ENCODE data around the gene SMIM1.
A peak's percentile ranks its signal among the peaks of the same experiment; 100 is the strongest.
"Not testable (repeated sequence)": the region's sequence is repeated elsewhere in the genome, so short reads cannot be mapped to it uniquely, and the experiment has no call there.

Gene SMIM1

DNA sequence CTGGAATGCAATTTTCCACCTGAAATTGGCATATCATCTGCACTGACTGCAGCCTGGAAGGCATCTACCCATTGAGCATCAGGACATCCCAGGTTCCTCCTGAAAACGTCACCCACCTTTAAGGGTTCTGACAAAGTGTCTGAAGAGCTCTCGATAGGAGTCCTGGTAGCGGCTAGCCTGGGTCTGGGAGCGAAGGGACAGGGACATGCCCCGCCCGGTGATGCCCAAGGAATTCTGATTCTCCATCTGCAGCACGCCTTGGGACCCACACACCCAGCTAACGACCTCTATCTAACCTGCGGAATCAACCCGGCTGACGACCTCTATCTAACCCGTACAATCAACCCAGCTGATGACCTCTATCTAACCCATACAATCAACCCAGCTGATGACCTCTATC lies 33.6 kb upstream of the SMIM1 start:
- no peak for DNase-seq

DNA sequence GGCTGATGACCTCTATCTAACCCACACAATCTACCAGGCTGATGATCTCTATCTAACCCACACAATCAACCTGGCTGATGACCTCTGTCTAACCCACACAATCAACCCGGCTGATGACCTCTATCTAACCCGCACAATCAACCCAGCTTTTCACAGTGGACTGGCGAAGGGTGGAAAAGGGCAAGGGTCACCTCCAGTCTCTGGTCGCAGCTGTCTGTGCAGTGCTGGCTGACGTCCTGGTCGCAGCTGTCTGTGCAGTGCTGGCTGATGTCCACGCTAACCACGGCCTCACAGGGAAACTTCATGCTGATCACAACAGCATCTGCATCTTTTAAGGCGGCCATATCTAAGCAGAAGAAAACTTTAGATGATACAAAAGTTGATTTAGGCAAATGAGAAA lies 32.5 kb upstream of the SMIM1 start:
- DNase-seq: no peak

DNA sequence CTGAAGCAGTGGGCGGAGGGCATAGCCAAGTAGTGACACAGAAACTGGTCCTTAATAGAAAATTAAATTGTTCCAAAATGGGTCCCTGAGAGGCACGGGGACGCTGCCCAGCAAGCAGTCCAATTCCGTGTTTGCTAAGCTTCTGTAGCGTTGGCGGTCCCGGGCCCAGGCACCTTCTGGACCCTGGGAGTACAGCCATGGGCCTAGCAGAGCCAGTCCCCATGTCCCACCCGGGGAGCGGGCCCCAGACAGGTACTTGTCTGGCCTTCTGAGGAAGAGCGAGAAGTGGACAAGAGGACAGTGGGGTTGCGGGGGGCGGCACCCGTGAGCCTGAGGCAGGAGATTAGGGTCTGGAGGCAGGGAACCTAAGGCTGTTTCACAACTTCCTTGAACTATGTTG lies 31.8 kb upstream of the SMIM1 start:
- DNase-seq: no peak

DNA sequence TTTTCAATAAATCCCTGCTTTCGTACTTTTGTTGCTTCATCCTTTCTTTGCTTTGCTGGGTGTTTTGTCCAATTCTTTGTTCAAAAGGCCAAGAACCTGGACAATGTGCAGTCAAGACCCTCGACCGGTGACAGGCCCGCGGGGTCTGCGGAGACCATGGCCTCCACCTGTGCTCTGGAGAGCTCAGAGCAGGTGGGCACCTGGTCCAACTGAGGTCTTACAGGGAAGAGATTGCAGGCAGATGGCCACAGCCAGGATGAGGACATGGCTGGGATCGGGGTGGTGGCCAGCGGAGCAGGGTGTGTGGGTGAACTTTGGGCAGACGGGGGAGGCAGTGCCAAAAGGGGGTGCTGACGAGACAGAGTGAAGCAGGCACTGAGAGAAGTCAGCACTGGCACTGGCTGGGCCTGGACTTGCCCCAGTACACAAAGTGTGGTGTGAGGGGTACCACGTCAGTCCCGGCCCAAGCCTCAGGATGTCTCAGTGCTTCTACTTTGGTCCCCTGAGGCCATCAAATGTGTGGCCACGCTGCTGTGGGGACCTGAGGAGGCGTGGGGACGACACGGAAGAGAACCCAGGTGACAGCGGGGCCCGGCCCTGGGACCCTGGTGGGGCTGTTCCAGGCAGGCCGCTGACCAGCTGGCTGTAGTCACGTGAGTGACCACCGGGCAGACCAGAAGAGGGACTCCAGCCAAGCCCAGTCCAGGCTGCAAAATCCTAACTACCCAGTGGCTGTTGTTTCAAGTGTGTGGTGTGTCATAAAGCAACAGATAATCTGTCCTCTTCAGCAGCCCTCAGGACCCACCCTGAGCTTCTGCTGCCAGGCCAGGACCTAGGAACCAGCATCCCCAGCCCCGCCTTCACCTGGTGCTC lies 30.7 kb upstream of the SMIM1 start:
- no peak for DNase-seq

DNA sequence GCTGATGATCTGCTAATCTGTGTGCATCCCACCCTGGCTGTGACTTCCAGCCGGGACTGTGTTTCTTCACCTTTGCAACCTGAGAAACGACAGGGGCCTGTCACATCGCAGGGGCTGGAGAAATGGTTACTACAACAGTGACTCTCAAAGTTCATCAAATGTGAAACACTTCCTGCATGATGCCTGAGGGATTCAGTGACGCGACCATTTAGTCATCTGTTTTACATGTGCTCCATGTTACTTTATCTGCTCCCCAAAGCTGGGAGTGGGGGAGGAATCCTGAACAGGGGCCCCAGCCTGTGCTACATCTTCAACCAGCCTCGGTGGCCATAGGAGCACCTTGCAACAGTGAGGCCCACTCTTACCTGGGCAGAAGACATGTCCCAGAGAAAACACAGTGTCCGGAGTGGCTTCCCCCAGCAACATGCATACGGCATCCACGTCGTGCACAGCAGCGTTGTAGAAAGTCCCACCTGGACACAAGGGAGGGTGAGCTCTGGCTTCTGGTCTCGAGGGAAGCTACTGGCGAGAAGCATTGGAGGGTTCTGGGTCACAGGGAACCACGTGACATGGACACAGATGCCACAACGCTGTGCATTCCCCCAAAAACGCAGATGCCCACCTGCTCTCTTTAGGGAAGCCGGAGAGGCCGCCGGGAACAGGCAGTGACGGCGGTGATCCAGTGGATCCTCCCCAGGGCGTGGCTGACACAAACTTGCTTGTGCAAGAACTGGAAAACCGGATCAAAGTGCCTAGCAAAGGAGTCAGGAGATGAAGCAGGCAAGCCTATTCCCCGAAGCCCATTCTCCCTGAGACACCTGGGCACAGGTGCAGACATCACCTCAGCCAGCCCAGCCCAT lies 29.9 kb upstream of the SMIM1 start:
- no peak for DNase-seq

DNA sequence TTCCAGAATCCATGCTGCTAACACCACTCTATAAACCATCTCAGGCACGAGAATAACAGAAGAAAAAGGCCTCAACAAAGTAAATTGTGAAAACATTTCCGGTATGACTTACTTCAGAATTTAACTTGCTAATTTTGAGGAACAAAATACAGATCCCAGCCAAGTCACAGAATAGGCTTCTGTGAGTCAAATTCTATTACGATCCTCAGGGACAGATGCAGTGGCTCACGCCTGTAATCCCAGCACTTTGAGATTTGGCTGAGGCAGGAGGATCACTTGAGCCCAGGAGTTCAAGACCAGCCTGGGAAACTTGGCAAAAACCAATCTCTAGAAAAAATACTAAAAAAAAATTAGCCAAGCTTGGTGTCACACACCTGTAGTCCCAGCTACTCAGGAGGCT lies 29.1 kb upstream of the SMIM1 start:
- DNase-seq: no peak

DNA sequence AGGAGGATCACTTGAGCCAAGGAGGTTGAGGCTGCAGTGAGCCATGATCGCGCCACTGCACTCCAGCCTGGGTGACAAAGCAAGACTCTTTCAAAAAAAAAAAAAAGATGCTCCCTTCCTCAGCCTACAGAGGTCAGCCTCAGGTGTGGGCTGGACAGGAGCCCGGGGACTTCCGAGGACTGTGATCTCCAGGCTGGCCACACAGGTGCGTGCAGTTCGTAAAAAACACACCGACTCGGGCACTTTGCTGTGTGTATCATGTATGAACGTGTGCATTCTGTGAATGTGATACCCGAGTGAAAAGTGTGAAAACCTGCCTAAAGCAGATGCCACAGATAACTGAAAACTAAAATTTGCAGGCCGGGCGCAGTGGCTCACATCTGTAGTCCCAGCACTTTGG lies 28.7 kb upstream of the SMIM1 start:
- no peak for DNase-seq

DNA sequence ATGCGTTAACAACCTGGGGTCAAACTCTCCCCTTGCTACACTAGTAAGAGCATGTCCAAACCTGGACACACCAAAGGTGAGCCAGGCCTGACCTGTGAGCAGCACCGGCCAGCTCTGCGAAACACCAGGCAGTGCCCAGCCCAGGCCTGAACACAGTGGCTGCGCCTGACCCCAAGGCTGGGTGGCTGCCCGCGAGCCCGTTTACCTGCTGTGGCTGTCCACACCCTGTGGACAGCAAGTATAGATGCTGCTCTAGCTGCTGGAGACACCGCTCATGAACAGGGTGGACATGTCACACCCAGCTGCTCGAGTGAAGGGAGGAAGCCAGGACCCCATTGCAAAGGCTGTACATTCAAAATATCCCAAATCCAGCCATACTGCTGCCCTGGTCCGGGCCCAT lies 27.9 kb upstream of the SMIM1 start:
- no peak for DNase-seq

DNA sequence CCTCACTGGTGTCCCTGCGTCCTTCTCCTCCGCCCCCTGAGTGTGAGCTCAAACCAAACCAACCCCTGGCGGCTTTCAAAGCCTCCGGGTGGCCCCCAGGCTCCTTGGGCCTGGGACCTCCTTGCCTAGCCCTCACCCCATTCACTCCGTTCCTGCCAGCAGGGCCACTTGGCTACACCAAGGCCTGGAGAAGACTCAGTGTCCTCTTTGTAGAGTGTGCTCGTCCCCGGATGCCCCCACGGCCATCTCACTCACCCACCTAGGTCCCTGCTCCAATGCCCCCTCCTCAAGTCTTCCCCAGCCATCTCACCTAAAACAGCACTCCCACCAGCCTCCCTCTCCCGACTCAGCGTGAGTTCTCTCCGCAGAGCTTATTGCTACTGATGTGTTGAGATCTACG lies 27.5 kb upstream of the SMIM1 start:
- no peak for DNase-seq

DNA sequence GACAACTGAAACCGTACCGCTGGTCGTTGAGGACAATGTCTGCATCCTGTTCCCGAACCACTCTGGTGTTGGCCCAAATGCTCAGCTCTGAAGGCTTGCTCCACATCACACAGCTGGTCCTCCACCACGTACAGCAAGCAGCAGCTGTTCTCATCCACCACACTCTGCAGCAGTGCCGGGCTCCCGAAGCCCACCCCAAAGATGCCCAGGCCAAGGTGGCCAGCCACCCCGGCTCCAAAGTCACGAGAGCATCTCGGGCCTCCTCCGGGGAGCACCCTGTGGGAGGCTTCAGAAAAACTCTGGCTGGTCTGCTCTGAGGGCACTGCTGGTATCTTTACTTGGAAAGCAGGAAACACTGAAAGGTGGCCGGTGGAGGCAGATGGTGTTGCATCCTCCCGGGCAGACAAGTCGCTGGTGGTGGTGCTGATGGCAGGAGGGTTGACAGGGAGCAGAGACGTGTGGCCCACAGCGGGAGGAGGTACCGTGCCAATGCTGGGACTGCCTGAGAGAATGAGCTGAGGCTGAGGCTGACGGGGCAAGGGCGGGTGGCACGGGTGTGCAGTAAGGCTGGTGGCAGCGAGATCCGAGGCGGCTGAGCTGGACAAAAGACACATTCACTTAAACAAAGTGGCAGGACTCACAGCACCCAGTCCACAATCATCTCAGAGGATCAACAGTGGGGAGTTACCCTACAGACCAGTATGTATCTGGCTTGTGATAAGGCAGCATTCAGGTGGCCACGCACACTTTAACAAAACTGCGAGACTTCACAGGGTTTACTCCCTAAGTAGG lies 26.8 kb upstream of the SMIM1 start:
- DNase-seq: no peak

DNA sequence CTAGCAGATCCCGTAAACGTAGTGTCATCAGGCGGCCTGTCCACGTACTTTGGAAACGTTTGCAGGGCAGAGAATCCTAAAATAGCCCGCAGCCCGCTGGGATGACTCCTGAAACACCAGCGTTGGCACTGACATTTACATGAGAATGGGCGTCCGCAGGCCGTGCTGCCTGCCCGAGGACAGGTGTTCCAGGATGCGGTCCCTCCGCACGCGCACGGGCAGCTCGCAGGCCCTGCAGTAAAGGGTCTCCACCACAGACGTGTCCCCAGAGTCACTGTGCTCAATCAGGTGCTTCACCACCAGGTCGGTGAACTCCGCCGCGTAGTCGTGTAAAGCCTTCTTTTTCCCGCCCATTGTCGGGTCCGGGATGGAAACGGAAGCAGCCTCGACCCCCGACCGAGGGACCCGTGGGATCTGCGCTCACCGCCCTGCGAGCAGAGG lies 26.1 kb upstream of the SMIM1 start:
- no peak for DNase-seq

DNA sequence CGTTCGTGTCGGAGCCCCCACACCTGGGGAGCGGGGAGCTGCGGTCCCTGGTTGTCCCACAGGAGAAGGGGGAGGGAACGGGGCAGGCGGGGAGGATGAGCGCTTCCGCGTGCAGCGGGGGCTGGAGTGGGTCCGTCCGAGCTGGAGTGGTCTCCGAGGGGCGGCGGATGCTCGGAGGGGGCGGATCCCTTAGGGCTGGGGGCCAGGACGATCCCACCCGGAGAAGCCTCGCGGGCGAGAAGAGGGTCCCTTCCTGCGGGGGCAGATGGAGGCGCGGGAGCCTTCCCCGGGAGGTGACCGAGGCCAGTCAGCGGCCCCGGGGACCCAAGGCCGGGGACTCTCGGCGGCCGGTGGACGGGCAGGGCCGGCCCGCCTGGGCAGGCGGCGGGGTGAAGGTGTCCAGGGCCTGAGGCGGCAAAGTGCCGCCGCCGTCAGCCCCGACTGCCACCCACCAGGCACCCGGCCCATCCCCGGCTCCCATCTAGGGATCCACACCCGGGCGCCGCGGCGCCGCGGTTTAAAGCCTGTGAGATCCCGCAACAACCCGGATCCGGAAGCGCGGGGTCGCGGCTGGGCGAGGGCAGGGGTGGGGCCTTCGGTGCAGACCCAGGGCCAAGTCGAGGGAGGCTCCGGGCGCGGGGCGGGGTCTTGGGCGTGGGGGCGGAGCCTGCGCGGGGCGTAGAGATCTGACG lies 25.6 kb upstream of the SMIM1 start:
- DNase-seq: peak; percentile 76

DNA sequence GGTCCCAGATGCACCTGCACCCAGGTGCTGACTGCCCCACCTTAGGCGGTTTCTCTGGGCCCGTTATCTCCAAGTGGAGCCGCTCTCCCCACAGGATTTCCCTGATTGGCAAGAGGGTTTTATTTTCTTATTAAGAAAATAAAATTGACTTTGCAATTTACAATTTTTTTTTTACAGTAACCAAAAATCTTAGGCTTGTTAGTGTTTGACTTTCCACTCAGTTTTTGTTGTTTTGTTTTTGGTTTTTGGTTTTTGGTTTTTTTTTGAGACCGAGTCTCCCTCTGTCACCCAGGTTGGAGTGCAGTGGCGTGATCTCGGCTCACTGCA lies 25.1 kb upstream of the SMIM1 start:
- DNase-seq: no peak

DNA sequence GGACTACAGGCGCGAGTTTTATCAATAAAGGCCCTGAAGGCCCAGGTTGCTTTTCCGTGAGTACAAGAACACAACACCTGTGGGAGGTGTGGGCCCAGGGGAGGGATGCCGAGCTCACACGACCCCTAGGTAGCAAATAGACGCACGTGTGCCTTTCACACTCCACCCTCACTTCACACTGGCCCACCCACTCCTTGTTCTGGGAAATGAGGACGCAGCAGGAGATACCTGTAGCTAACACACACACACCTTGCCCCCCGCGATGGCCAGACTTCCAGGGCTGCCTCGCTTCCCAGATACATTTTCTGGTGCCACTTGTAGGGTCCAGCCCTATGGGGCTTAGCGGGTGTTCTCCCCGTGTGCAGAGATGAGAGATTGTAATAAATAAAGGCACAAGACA lies 24.6 kb upstream of the SMIM1 start:
- DNase-seq: no peak

DNA sequence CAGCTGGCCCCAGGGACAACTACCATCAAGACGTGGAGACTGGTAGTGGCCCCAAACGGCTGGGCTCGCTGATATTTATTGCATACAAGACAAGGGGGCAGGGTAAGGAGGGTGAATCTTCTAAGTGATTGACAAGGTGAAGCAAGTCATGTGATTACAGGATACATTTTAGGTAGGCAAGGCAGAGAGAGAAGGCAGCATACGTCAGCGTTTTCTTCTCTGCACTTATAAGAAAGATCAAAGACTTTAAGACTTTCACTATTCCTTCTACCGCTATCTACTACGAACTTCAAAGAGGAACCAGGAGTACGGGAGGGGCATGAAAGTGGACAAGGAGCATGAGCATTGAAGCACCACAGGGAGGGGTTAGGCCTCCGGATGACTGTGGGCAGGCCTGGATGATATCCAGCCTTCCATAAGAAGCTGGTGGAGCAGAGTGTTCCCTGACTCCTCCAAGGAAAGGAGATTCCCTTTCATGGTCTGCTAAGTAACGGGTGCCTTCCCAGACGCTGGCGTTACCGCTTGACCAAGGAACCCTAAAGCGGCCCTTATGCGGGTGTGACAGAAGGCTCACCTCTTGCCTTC lies 24.1 kb upstream of the SMIM1 start:
- not testable (repeated sequence) for DNase-seq

DNA sequence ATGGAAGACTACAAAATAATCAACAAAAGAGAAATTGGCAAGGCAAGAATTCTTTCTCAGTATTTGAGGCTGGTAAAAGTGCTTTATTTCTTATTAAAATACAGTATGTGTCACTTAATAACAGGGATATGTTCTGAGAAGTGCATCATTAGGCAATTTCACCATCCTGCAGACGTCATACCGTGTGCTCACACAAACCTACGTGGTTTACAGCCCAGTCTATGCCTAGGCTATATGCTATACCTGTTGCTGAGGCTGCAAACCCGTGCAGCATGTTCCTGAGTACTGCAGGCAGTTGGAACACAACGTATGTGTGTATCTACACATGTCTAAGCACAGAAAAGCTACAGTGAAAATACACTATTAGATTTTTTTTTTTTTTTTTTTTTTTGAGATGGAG lies 23.0 kb upstream of the SMIM1 start:
- no peak for DNase-seq

DNA sequence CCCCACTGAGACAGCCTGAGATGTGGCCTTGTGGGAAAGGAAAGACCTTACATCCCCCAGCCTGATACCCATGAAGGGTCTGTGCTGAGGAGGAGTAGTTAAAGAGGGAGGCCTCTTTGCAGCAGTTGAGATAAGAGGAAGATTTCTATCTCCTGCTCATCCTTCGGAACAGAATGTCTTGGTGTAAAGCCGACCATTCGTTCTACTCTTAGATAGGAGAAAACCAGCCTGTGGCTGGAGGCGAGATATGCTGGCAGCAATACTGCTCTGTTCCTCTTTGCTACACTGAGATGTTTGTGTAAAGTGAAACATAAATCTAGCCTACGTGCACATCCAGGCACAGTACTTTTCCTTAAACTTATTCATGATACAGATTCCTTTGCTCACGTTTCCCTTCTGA lies 21.8 kb upstream of the SMIM1 start:
- no peak for DNase-seq

DNA sequence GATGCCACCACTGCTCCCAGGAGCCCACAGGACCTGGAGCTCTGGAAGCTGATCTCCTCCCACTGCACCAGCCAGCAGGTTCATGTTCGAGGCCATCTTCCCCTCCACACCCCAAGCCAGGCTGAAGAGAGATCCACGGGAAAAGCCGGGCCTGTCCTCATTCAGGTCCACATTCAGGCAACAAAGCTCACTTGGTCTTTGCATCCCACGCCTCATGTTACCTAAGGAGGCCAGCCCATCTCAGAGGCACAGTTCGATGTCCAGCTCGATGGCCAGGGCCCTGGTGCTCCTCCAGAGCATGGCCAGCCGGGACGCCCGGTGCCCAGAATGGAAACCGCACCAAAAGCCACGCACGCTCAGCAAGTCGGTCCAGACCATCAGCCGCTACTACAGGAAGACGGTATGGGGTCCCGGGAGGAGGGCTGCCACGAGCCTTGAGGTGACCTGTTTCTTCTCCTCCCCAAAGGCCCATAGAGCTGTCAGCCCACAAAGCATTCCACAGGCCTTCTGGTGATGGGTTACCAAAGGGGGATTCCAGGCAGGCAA lies 20.1 kb upstream of the SMIM1 start, which contains the start of gene CCDC27:
CCDC27 (plus strand) TSS at position 51 of the 546 bp plus-strand sequence; CDS start at position 83, 32 bp downstream.
- DNase-seq: no peak

DNA sequence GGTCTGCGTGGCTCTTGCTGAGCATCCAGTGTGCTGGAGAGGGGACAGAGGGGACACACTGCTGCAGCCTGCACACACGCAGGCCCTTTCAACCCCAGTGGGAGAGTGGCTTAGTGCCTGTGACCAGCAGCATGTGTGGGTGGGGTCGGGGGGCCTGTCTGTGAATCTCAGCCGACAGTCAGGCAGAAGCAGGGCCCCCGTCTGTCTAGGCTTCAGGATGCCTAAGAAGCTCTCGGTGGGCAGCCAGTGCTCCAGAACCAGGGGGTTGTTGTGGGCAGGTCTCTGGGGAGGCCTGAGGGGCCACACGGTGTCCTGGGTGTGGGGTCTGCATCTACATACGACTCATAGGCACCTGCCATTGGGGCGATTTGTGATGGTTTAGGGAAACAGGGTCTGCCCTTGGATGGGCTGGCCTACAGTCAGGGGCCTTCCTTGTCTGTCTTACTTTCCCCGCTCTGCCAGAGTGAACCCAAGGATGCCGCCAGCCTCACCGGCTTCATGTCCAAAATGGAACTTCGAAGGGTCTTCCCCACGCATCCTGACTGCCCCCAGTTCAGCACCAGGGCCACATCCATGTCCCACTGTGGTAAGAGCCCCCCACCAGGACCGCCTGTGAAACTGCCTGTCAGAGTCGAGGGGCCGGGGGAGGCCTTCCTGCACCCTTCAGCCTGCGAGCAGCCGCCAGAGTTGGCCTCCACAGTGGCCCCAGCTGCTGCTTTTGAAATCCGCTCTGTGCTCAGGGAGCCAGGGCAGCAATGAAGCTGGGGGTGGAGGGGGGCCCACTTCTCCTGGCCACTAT lies 18.7 kb upstream of the SMIM1 start:
- DNase-seq: no peak

DNA sequence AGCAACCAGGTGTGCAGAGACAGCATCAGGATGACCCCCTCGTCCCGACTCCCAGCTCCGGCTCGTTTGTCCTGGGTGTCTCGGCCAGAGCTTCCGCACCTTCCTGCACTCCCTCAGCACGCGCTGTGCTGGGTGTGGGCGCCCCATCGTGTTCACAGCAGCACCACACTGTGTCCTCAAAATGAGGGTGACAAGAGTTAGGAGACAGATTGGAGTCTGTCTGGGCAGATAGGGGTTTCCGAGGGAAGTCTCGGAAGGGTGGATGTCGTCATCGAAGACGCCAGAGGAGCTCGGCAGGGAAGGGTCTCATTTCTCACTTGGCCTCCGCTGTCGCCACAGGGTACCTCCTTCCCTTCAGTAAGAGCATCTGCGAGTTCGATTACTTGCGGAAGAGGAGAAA lies 16.2 kb upstream of the SMIM1 start:
- no peak for DNase-seq

DNA sequence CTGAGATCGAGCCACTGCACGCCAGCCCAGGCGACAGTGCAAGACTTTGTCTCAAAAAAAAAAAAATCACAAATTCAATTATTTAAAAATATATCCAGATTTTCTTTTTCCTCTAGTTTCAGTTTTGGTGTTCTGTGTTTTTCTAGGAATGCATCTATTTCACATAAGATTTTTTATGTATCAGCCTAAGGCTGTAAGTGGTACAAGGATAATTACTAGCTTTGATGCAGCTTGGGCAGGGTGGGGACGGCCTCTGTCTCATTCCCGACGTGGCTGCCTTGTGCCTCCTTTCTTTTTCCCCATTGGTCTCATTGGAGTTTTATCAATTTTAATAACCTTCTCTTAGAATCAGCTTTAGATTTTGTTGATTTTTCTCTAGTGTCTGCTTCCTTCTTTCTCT lies 13.4 kb upstream of the SMIM1 start:
- no peak for DNase-seq

Data from NCI-H2171 (cell line).